ENCODE results near the gene TSPAN14. TPM values are rescaled to one million over a fixed set of nuclear protein-coding genes. Genes with fewer than 3 reads are reported as not detected.

TSPAN14 gene
- polyA plus RNA-seq, 4 donors, result 7.4 to 69.4 (median 32.4) TPM

GRCh38 chr10:80502621-80503583 lies 48.8 kb downstream of the TSPAN14 start:
- Histone ChIP-seq H3K27ac (ENCODE audit: low read depth in 1 of 3, low read length in 2 of 3) (peak overlapping the region; percentile 32 to 90 (median 88)), H3K27me3 (ENCODE audit: control insufficient read depth in 3 of 3, insufficient read depth in 3 of 3, low read length in 3 of 3) (no peaks in the 10 kb centered on the region), H3K9me3 (ENCODE audit: control insufficient read depth in 2 of 2, insufficient read depth in 1 of 2, low read depth in 1 of 2, low read length in 1 of 2) (no peaks in the 10 kb centered on the region), H3K4me3 (ENCODE audit: low read depth in 1 of 3, low read length in 3 of 3) (no peak overlapping the region), H3K4me1 (ENCODE audit: control insufficient read depth in 3 of 3, insufficient read depth in 2 of 3, low read depth in 1 of 3, low read length in 2 of 3) (peaks cover 24 to 91% (median 38%) of the 10 kb centered on the region in 3 donors), H3K36me3 (ENCODE audit: control insufficient read depth in 3 of 3, insufficient read depth in 2 of 3, low read depth in 1 of 3, low read length in 3 of 3) (peaks cover 0 to 45% (median 0%) of the 10 kb centered on the region in 3 donors)
- FAIRE-seq (no peak), DNase-seq (no peak)
- WGBS, 3 donors, result 86 to 90% (median 87%) methylated on average over 13 of the region's 13 CpGs

DNA sequence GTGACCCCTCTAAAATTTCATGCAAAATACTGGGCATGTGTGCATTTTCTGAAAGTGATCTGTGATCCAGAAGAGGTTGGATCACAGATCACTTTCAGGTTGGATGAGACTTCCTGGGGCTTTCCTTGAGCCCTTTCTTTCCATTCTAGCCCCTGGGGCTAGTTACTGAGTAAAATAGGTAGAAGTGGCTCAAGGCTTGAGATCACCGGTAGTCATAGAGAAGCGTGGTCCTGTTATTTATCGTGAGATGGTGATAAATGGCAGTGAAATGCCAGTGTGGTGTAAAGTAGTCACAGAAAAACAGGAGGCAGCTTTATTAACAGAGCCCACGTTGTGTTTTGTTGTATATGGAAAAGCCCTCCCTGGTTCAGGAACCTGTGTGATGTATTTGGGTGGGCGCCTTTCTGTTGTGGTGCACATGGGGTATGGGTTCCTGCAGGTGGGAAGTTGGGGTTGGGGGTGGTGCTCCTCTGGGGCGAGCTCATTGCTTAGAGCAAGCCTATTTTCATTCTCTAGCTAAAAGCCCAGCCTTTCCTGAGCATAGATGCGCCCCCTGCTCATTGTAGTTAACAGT lies 49.6 kb downstream of the TSPAN14 start:
- Histone ChIP-seq H3K4me3 (ENCODE audit: low read depth in 1 of 3, low read length in 3 of 3) (no peak overlapping the region), H3K36me3 (ENCODE audit: control insufficient read depth in 3 of 3, insufficient read depth in 2 of 3, low read depth in 1 of 3, low read length in 3 of 3) (peaks cover 0 to 50% (median 1%) of the 10 kb centered on the region in 3 donors), H3K9me3 (ENCODE audit: control insufficient read depth in 2 of 2, insufficient read depth in 1 of 2, low read depth in 1 of 2, low read length in 1 of 2) (no peaks in the 10 kb centered on the region), H3K27me3 (ENCODE audit: control insufficient read depth in 3 of 3, insufficient read depth in 3 of 3, low read length in 3 of 3) (no peaks in the 10 kb centered on the region), H3K27ac (ENCODE audit: low read depth in 1 of 3, low read length in 2 of 3) (peak overlapping the region; percentile 68 to 90 (median 88)), H3K4me1 (ENCODE audit: control insufficient read depth in 3 of 3, insufficient read depth in 2 of 3, low read depth in 1 of 3, low read length in 2 of 3) (peaks cover 22 to 83% (median 31%) of the 10 kb centered on the region in 3 donors)
- 74 to 84% (median 76%) methylated on average over 7 of the region's 7 CpGs for WGBS, 3 donors
- FAIRE-seq (no peak), DNase-seq (no peak)

GRCh38 chr10:80504158-80504811 lies 50.2 kb downstream of the TSPAN14 start:
- WGBS, 3 donors, result 14 to 51% (median 33%) methylated on average over 7 of the region's 7 CpGs
- Histone ChIP-seq H3K27me3 (ENCODE audit: control insufficient read depth in 3 of 3, insufficient read depth in 3 of 3, low read length in 3 of 3) (no peaks in the 10 kb centered on the region), H3K9me3 (ENCODE audit: control insufficient read depth in 2 of 2, insufficient read depth in 1 of 2, low read depth in 1 of 2, low read length in 1 of 2) (no peaks in the 10 kb centered on the region), H3K36me3 (ENCODE audit: control insufficient read depth in 3 of 3, insufficient read depth in 2 of 3, low read depth in 1 of 3, low read length in 3 of 3) (peaks cover 0 to 56% (median 3%) of the 10 kb centered on the region in 3 donors), H3K27ac (ENCODE audit: low read depth in 1 of 3, low read length in 2 of 3) (peak overlapping the region; percentile 68 to 90 (median 88)), H3K4me3 (ENCODE audit: low read depth in 1 of 3, low read length in 3 of 3) (no peak overlapping the region), H3K4me1 (ENCODE audit: control insufficient read depth in 3 of 3, insufficient read depth in 2 of 3, low read depth in 1 of 3, low read length in 2 of 3) (peaks cover 19 to 77% (median 27%) of the 10 kb centered on the region in 3 donors)
- FAIRE-seq (no peak), DNase-seq (peak; percentile 88 to 91)

DNA sequence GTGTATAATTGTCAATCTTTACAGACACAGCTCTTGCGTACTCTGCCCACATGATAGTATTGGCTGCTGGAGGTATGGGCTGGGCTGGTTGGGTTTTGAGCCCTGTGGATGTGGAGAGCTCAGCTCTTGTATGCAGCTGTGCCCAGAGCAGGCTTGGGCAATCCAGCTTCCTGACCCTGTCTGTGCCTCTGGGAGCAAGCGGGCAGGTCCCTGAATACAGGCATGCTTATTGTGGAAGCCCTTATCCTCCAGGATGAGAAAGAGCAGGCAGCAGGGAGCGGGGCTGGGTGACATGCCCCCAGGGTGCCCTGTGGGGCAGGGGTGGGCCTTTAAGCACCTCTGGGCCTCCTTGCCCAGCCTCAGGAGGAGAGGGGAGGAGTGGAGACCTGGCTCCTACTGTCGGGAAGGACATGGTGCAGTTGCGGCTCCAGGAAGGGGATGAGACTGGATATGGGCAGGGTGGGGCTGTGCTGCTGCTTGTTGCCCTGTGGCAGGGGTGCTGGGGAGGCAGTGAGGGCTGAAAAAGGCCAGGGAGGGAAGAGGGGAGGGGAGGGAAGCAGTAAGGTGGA lies 50.9 kb downstream of the TSPAN14 start:
- no peaks in the 10 kb centered on the region for H3K27me3 ChIP-seq (ENCODE audit: control insufficient read depth in 3 of 3, insufficient read depth in 3 of 3, low read length in 3 of 3)
- no peak for FAIRE-seq
- H3K4me1 ChIP-seq (ENCODE audit: control insufficient read depth in 3 of 3, insufficient read depth in 2 of 3, low read depth in 1 of 3, low read length in 2 of 3), result peaks cover 18 to 70% (median 20%) of the 10 kb centered on the region in 3 donors
- no peak overlapping the region for H3K4me3 ChIP-seq (ENCODE audit: low read depth in 1 of 3, low read length in 3 of 3)
- H3K27ac ChIP-seq (ENCODE audit: low read depth in 1 of 3, low read length in 2 of 3), result peak overlapping the region; percentile 68 to 90 (median 88)
- H3K9me3 ChIP-seq (ENCODE audit: control insufficient read depth in 2 of 2, insufficient read depth in 1 of 2, low read depth in 1 of 2, low read length in 1 of 2), result no peaks in the 10 kb centered on the region
- peaks cover 0 to 60% (median 3%) of the 10 kb centered on the region in 3 donors for H3K36me3 ChIP-seq (ENCODE audit: control insufficient read depth in 3 of 3, insufficient read depth in 2 of 3, low read depth in 1 of 3, low read length in 3 of 3)
- no peak for DNase-seq
- 55 to 75% (median 59%) methylated on average over 5 of the region's 5 CpGs for WGBS, 3 donors

DNA sequence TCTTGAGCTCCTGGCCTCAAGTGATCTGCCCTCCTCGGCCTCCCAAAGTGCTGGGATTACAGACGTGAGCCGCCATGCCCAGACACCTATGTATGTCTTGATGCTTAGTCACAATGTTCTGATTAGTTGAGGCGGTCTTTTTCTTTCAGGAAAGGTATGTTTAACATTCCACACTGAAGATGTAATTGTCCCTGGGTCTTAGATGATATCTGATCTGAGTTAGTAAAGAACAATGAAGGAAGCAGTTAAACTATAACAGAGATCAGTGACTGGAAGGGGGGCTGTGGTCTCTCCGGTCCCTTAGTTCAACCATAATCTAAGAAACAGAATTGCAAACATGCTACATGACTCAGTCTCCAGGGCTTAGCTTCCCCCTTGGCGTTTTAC lies 52.1 kb downstream of the TSPAN14 start:
- Histone ChIP-seq H3K4me3 (ENCODE audit: low read depth in 1 of 3, low read length in 3 of 3) (no peak overlapping the region), H3K27ac (ENCODE audit: low read depth in 1 of 3, low read length in 2 of 3) (peak overlapping the region in 1 of 3 donors; percentile 49), H3K4me1 (ENCODE audit: control insufficient read depth in 3 of 3, insufficient read depth in 2 of 3, low read depth in 1 of 3, low read length in 2 of 3) (peaks cover 15 to 61% (median 18%) of the 10 kb centered on the region in 3 donors), H3K9me3 (ENCODE audit: control insufficient read depth in 2 of 2, insufficient read depth in 1 of 2, low read depth in 1 of 2, low read length in 1 of 2) (no peaks in the 10 kb centered on the region), H3K27me3 (ENCODE audit: control insufficient read depth in 3 of 3, insufficient read depth in 3 of 3, low read length in 3 of 3) (no peaks in the 10 kb centered on the region), H3K36me3 (ENCODE audit: control insufficient read depth in 3 of 3, insufficient read depth in 2 of 3, low read depth in 1 of 3, low read length in 3 of 3) (peaks cover 0 to 65% (median 3%) of the 10 kb centered on the region in 3 donors)
- no peak for FAIRE-seq
- 81 to 88% (median 83%) methylated on average over 6 of the region's 6 CpGs for WGBS, 3 donors
- peak in 1 of 2 donors; percentile 55 for DNase-seq

DNA sequence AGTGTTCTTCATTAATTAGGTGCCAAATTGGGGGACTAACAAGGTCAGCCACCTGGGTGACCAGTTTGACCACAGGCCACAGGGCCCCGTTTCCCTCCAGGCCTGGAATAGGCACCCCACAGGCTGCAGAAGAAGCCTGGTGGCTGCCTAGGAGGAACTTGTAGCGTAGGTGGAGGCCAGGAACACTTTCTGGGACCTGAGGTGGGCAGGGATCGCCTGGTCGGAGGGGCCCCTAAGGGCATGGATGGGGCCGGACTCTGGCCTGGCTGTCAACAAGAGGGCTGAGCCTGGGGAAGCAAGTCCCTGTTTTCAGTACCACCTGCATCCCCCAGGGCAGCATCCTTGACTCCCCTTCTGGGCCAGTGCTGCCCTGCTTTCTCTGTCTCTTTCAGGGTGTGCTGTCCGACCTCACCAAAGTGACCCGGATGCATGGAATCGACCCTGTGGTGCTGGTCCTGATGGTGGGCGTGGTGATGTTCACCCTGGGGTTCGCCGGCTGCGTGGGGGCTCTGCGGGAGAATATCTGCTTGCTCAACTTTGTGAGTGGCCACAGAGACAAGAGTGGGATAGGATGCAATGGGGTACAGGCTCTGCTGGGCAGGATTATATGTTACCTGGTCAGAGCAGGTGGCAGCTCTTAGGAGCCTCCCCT lies 52.9 kb downstream of the TSPAN14 start:
- Histone ChIP-seq H3K9me3 (ENCODE audit: control insufficient read depth in 2 of 2, insufficient read depth in 1 of 2, low read depth in 1 of 2, low read length in 1 of 2) (no peaks in the 10 kb centered on the region), H3K4me1 (ENCODE audit: control insufficient read depth in 3 of 3, insufficient read depth in 2 of 3, low read depth in 1 of 3, low read length in 2 of 3) (peaks cover 13 to 54% (median 15%) of the 10 kb centered on the region in 3 donors), H3K36me3 (ENCODE audit: control insufficient read depth in 3 of 3, insufficient read depth in 2 of 3, low read depth in 1 of 3, low read length in 3 of 3) (peaks cover 0 to 65% (median 5%) of the 10 kb centered on the region in 3 donors), H3K27ac (ENCODE audit: low read depth in 1 of 3, low read length in 2 of 3) (no peak overlapping the region), H3K27me3 (ENCODE audit: control insufficient read depth in 3 of 3, insufficient read depth in 3 of 3, low read length in 3 of 3) (no peaks in the 10 kb centered on the region), H3K4me3 (ENCODE audit: low read depth in 1 of 3, low read length in 3 of 3) (no peak overlapping the region)
- FAIRE-seq (no peak), DNase-seq (no peak)
- 85 to 91% (median 88%) methylated on average over 13 of the region's 13 CpGs for WGBS, 3 donors

DNA sequence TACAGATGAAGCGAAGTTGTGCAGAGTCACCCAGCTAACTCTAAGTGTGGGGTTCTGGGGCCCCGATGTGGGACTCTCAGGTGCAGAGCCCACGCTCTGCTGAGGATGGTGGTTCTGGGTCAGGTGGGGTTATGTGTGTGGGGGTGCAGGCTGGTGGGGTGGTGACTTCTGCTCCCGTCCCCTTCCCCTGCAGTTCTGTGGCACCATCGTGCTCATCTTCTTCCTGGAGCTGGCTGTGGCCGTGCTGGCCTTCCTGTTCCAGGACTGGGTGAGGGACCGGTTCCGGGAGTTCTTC lies 54.9 kb downstream of the TSPAN14 start:
- WGBS, 3 donors, result 93 to 96% (median 96%) methylated on average over 8 of the region's 8 CpGs
- peaks cover 0 to 68% (median 16%) of the 10 kb centered on the region in 3 donors for H3K36me3 ChIP-seq (ENCODE audit: control insufficient read depth in 3 of 3, insufficient read depth in 2 of 3, low read depth in 1 of 3, low read length in 3 of 3)
- H3K4me1 ChIP-seq (ENCODE audit: control insufficient read depth in 3 of 3, insufficient read depth in 2 of 3, low read depth in 1 of 3, low read length in 2 of 3), result peaks cover 8 to 33% (median 8%) of the 10 kb centered on the region in 3 donors
- no peak for FAIRE-seq
- DNase-seq, result no peak
- H3K4me3 ChIP-seq (ENCODE audit: low read depth in 1 of 3, low read length in 3 of 3), result no peak overlapping the region
- H3K27ac ChIP-seq (ENCODE audit: low read depth in 1 of 3, low read length in 2 of 3), result peak overlapping the region in 1 of 3 donors; percentile 53
- no peaks in the 10 kb centered on the region for H3K27me3 ChIP-seq (ENCODE audit: control insufficient read depth in 3 of 3, insufficient read depth in 3 of 3, low read length in 3 of 3)
- no peaks in the 10 kb centered on the region for H3K9me3 ChIP-seq (ENCODE audit: control insufficient read depth in 2 of 2, insufficient read depth in 1 of 2, low read depth in 1 of 2, low read length in 1 of 2)

All from small intestine (tissue), 7 donors.